Measurements from ENCODE around the gene CCDC74A.
"Not testable (repeated sequence)": the region's sequence is repeated elsewhere in the genome, so short reads cannot be mapped to it uniquely, and the experiment has no call there.

Gene CCDC74A

GRCh38 chr2:131566371-131566770 lies 38.7 kb downstream of the CCDC74A start:
- no peak for DNase-seq

- no peak for DNase-seq
These were observed 40.2 kb downstream of the CCDC74A start for GRCh38 chr2:131567891-131568290.

DNA sequence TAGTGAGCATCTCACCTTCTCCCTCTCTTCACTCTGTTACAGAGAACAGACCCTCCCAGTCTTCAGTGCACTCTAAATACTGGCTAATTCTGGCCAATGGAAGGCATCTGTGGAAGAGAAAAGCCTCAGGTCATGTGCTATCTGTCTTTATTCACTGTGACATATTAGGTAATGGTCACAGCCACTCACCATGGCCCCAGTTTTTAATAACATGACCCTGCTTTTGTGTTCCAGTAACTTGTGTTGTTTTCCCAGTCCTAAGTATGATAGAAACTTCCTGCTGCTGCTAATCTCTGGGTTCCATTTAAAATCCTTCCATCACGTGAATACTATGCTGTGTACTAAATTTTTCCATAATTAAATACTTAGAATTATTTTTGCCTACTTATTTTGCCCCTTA lies 40.7 kb downstream of the CCDC74A start:
- DNase-seq, result not testable (repeated sequence)

GRCh38 chr2:131572175-131572574 lies 44.5 kb downstream of the CCDC74A start:
- no peak for DNase-seq

DNA sequence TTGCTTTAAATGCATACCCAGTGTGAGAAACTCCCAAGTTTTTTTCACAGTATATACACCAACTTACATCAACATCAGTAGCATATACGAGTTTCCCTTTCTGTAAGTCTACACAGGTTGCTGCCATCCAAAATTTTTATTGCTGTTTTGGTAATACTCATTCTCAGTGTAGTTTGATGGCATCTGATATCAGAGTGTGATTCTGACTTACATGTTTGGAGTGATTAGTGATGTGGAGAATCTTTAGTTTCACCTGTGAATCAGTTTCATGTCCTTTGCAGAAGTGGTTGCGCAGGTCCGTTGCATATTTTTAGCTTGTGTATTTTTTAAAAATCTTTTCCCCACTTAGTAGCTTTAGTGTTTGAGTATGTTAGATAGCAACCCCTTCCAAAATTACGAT lies 50.1 kb downstream of the CCDC74A start:
- no peak for DNase-seq

DNA sequence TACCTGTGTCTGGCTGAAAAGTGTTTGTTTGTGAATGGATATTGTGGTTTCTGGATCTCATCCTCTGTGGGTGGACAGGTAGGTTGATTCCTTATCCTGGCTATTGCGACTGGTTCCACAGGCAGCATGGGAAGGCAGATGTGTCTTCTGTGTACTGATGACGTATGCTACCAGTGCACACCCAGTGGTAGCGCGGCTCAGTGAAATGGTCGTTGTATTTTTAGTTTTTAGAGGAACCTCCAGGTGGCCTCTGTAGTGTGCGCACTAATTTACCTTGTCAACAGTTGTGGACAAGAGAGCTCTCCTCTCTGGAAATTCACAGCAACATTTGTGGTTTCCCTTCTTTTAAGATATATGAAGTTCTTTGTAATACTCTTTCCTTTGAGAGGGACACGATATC lies 52.5 kb downstream of the CCDC74A start:
- DNase-seq, result no peak
